ENCODE measurements around the gene IGFBP3. TPM values are rescaled to one million over a fixed set of nuclear protein-coding genes. Genes with fewer than 3 reads are reported as not detected.

IGFBP3 gene
- total RNA-seq, 4 donors from 2014 or later, result 126 to 765 (median 207) TPM

DNA sequence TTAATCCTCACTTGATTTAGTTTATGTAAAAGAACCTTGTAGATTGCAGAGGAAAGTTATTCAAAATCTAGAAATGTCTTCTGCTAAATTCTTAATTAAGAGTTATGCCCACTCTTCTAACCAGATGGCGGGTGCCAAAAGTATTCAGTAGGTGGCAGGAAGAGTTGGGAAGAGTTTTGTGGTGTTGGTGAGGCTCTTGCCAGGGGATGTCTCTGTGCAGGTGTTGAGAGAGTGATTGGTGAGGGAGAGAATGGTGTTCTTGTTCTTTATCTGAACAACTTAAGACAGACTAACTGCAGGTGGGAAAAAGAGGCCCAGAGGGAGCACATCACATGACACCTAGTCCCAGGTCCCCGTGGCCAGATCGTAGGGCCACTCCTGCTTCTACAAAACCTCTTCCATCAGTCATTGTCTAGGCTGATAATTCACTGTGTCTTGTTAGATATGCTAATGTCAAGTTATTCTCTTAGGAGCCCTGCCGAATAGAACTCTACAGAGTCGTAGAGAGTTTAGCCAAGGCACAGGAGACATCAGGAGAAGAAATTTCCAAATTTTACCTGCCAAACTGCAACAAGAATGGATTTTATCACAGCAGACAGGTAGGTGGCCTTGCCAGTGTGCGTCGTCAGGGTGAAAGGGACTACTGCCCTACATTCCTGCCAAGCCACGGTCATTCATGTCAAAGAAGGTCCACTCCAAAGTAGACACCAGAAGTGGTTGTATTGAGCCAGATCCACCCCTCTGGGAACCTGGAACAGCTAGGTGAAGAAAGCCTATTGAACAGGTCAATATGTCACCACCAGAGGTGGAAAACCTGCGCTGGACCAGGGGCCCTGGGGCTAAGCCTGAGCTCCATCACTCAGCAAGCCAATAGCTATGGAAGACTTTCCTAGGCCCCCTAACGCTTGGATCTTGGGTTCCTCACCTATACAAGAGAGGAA lies 29.3 kb downstream of the IGFBP3 start:
- no peak overlapping the region for H3K4me3 ChIP-seq (ENCODE audit: low read depth, poor library complexity, severe bottlenecking)
- DNase-seq (ENCODE audit: low spot score in 2 of 2), result no peak
- intact Hi-C loops (cut with DNase I; ENCODE audit: low total_unique reads), result no loop called here
- WGBS, 2 donors, result 76 to 79% methylated on average over 10 of the region's 10 CpGs
- no peak for TF ChIP-seq POLR2A (IDR thresholded peaks at IDR 0.05)
- TF ChIP-seq, protein P1, sequence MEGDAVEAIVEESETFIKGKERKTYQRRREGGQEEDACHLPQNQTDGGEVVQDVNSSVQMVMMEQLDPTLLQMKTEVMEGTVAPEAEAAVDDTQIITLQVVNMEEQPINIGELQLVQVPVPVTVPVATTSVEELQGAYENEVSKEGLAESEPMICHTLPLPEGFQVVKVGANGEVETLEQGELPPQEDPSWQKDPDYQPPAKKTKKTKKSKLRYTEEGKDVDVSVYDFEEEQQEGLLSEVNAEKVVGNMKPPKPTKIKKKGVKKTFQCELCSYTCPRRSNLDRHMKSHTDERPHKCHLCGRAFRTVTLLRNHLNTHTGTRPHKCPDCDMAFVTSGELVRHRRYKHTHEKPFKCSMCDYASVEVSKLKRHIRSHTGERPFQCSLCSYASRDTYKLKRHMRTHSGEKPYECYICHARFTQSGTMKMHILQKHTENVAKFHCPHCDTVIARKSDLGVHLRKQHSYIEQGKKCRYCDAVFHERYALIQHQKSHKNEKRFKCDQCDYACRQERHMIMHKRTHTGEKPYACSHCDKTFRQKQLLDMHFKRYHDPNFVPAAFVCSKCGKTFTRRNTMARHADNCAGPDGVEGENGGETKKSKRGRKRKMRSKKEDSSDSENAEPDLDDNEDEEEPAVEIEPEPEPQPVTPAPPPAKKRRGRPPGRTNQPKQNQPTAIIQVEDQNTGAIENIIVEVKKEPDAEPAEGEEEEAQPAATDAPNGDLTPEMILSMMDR (IDR thresholded peaks at IDR 0.05), result no peak

- TF ChIP-seq, protein P1 (IDR thresholded peaks at IDR 0.05), result no peak
- TF ChIP-seq POLR2A (IDR thresholded peaks at IDR 0.05), result no peak
- intact Hi-C loops (cut with DNase I; ENCODE audit: low total_unique reads), result no loop called here
- 32% methylated on average over 6 of the region's 6 CpGs for WGBS, 2 donors
- no peak overlapping the region for H3K4me3 ChIP-seq (ENCODE audit: low read depth, poor library complexity, severe bottlenecking)
- no peak for DNase-seq (ENCODE audit: low spot score in 2 of 2)
Observed at GRCh38 chr7:45890902-45891461, 30.1 kb downstream of the IGFBP3 start.

GRCh38 chr7:45890125-45890901 lies 30.8 kb downstream of the IGFBP3 start:
- intact Hi-C loops (cut with DNase I; ENCODE audit: low total_unique reads), result no loop called here
- TF ChIP-seq, protein P1 (IDR thresholded peaks at IDR 0.05), result no peak
- TF ChIP-seq POLR2A (IDR thresholded peaks at IDR 0.05), result no peak
- no peak overlapping the region for H3K4me3 ChIP-seq (ENCODE audit: low read depth, poor library complexity, severe bottlenecking)
- DNase-seq (ENCODE audit: low spot score in 2 of 2), result no peak
- 89 to 90% methylated on average over 8 of the region's 8 CpGs for WGBS, 2 donors

- no peak overlapping the region for H3K4me3 ChIP-seq (ENCODE audit: low read depth, poor library complexity, severe bottlenecking)
- intact Hi-C loops (cut with DNase I; ENCODE audit: low total_unique reads), result no loop called here
- no peak for TF ChIP-seq POLR2A (IDR thresholded peaks at IDR 0.05)
- TF ChIP-seq, protein P1 (IDR thresholded peaks at IDR 0.05), result no peak
- DNase-seq (ENCODE audit: low spot score in 2 of 2), result no peak
- 64 to 71% methylated on average over 8 of the region's 8 CpGs for WGBS, 2 donors
Observed at GRCh38 chr7:45889367-45890067, 31.6 kb downstream of the IGFBP3 start.

DNA sequence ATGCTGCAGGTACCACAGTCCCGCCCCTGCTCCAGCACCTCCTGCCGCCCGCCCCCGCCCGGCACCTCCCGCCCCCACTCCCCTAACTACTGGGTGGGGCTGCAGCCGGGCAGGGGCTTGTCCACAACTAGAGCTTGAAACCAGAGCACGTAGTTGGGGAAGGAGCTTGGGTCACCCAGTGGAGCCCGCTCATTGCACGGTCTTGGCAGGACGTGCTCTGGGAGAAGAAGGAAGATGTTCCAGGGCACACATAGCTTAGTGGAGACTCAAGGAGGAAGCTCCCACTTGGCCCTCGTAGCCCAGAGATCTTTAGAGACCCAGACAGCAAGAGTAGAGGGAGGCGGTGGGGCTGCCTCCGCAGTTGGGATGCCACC lies 32.1 kb downstream of the IGFBP3 start:
- intact Hi-C loops (cut with DNase I; ENCODE audit: low total_unique reads), result no loop called here
- peak in 1 of 2 donors; percentile 68 for DNase-seq (ENCODE audit: low spot score in 2 of 2)
- no peak for TF ChIP-seq POLR2A (IDR thresholded peaks at IDR 0.05)
- TF ChIP-seq, protein P1 (IDR thresholded peaks at IDR 0.05), result no peak
- H3K4me3 ChIP-seq (ENCODE audit: low read depth, poor library complexity, severe bottlenecking), result no peak overlapping the region
- WGBS, 2 donors, result 34 to 41% methylated on average over 7 to 8 of the region's 14 CpGs

All from lower leg skin (tissue), 4 donors.